HepG2 (cell line): ENCODE data around the gene ZFP36L2. TPM values are rescaled to one million over a fixed set of nuclear protein-coding genes. Genes with fewer than 3 reads are reported as not detected.

Experiments used
- ARID2 ChIP-seq: sonication (generic); formaldehyde crosslinking; IDR thresholded peaks from 2 replicates; pipeline ENCODE4 v1.8.1; 2022; ENCODE audit warnings: mild to moderate bottlenecking, missing genetic modification reagents, borderline replicate concordance
- ATF7 ChIP-seq, 2 experiments: fragments of 450-650 bp in 1 of 2; sonication (generic) in 1 of 2; formaldehyde crosslinking in 1 of 2; IDR thresholded peaks; 2 replicates each; pipeline versions ENCODE4 v1.4.0 to v1.6.1; 2016 to 2020; ENCODE audit warnings: antibody characterized with exemption in 1 of 2, mild to moderate bottlenecking in 1 of 2, missing genetic modification reagents in 1 of 2
- FOXK2 ChIP-seq: fragments of 450-650 bp; IDR thresholded peaks from 2 replicates; pipeline ENCODE4 v1.6.1; 2016
- FOXP1 ChIP-seq, 2 experiments: fragments of 450-650 bp in 1 of 2; IDR thresholded peaks; 2 replicates each; pipeline ENCODE4 v1.6.1; 2017 to 2018; ENCODE audit warnings: antibody characterized with exemption in 1 of 2
- GABPA ChIP-seq, 2 experiments: IDR thresholded peaks; 2 replicates each; pipeline ENCODE4 v1.6.1; 2011 to 2016; ENCODE audit warnings: low read depth in 2 of 2, low read length in 1 of 2, missing biosample characterization in 1 of 2, missing genetic modification characterization in 1 of 2
- GATAD1 ChIP-seq: IDR thresholded peaks from 2 replicates; pipeline ENCODE4 v1.6.1; 2016; ENCODE audit warnings: missing genetic modification reagents, missing compliant biosample characterization
- KDM3A ChIP-seq: IDR thresholded peaks from 2 replicates; pipeline ENCODE4 v1.6.1; 2018; ENCODE audit warnings: low read depth, missing compliant biosample characterization
- KLF9 ChIP-seq: IDR thresholded peaks from 2 replicates; pipeline ENCODE4 v1.6.1; 2016; ENCODE audit warnings: low read depth
- MAFG ChIP-seq: sonication (generic); formaldehyde crosslinking; IDR thresholded peaks from 2 replicates; pipeline ENCODE4 v1.5.1; 2020; ENCODE audit warnings: mild to moderate bottlenecking, missing genetic modification reagents
- MAZ ChIP-seq, 2 experiments: sonication (generic) in 1 of 2; formaldehyde crosslinking in 1 of 2; IDR thresholded peaks; 2 replicates each; pipeline versions ENCODE4 v1.5.0 to v1.6.1; 2012 to 2020; ENCODE audit warnings: low read depth in 2 of 2, mild to moderate bottlenecking in 2 of 2, borderline replicate concordance in 1 of 2, improper control_type of control experiment in 1 of 2, low read length in 1 of 2, missing genetic modification reagents in 1 of 2, moderate library complexity in 1 of 2
- MEIS2 ChIP-seq: sonication (generic); formaldehyde crosslinking; IDR thresholded peaks from 2 replicates; pipeline ENCODE4 v1.9.0; 2021; ENCODE audit warnings: mild to moderate bottlenecking, missing genetic modification reagents
- PAX8 ChIP-seq: sonication (generic); formaldehyde crosslinking; IDR thresholded peaks from 2 replicates; pipeline ENCODE4 v1.8.0; 2022; ENCODE audit warnings: mild to moderate bottlenecking, missing genetic modification reagents, borderline replicate concordance
- PRPF4 ChIP-seq: fragments of 200-400 bp; formaldehyde crosslinking; IDR thresholded peaks from 2 replicates; pipeline ENCODE4 v1.6.1; 2016; ENCODE audit warnings: low read length, low read depth; ENCODE audit not compliant: poor library complexity, severe bottlenecking
- SPEN ChIP-seq: sonication (generic); formaldehyde crosslinking; IDR thresholded peaks from 2 replicates; pipeline ENCODE4 v1.5.1; 2020; ENCODE audit warnings: low read depth, mild to moderate bottlenecking, missing genetic modification reagents
- TBL1XR1 ChIP-seq: fragments of 150-350 bp; IDR thresholded peaks from 2 replicates; pipeline ENCODE4 v1.6.1; 2014; ENCODE audit warnings: borderline replicate concordance, low read length; ENCODE audit not compliant: partially characterized antibody
- ZNF274 ChIP-seq: sonication (generic); formaldehyde crosslinking; IDR thresholded peaks from 2 replicates; pipeline ENCODE4 v1.5.1; 2020; ENCODE audit warnings: mild to moderate bottlenecking, missing genetic modification reagents
- ZNF280B ChIP-seq: sonication (generic); formaldehyde crosslinking; IDR thresholded peaks from 2 replicates; pipeline ENCODE4 v1.5.0; 2020; ENCODE audit warnings: missing genetic modification reagents, mild to moderate bottlenecking, borderline replicate concordance
- polyA plus RNA-seq, 8 experiments: library from polyadenylated mRNA; depleted of rRNA in 3 of 8; stranded (reverse) in 7 of 8; unstranded in 1 of 8; fragments of >200 nt; fragmentation: Illumina TruSeq in 4 of 8; extraction: Trizol in 4 of 8; gene quantifications; 2 replicates each; pipeline versions ENCODE4 v1.2.1 to v1.2.3, GENCODE V29; 2011 to 2016; ENCODE audit warnings: low read depth in 4 of 8, missing spikeins in 1 of 8, mixed read lengths in 1 of 8; ENCODE audit not compliant: insufficient read depth in 1 of 8
- total RNA-seq, 5 experiments: library from RNA; depleted of rRNA; stranded (reverse); fragments of >200 nt; fragmentation: Illumina TruSeq; extraction: Trizol; gene quantifications; 2 replicates each; pipeline ENCODE4 v1.2.3, GENCODE V29; 2016; ENCODE audit warnings: low read depth in 1 of 5
- TF ChIP-seq, protein P1 (sequence below): sonication (generic); formaldehyde crosslinking; IDR thresholded peaks from 2 replicates; pipeline ENCODE4 v1.4.0; 2020; ENCODE audit warnings: mild to moderate bottlenecking, missing genetic modification reagents
- TF ChIP-seq, protein P2 (sequence below): sonication (generic); formaldehyde crosslinking; IDR thresholded peaks from 2 replicates; pipeline ENCODE4 v1.8.1; 2023; ENCODE audit warnings: mild to moderate bottlenecking, missing genetic modification reagents, borderline replicate concordance
- TF ChIP-seq, protein P3 (sequence below): sonication (generic); formaldehyde crosslinking; IDR thresholded peaks from 2 replicates; pipeline ENCODE4 v1.9.0; 2021; ENCODE audit warnings: missing genetic modification reagents, mild to moderate bottlenecking, borderline replicate concordance
- TF ChIP-seq, protein P4 (sequence below): sonication (generic); formaldehyde crosslinking; IDR thresholded peaks from 2 replicates; pipeline ENCODE4 v1.5.0; 2020; ENCODE audit warnings: mild to moderate bottlenecking, missing genetic modification reagents

The ZFP36L2 gene
- total and polyA plus RNA-seq, 2 of the 13 experiments (the other 11 are each of a cell fraction or from before 2014, with no cell fraction given) = 11.2 to 21.8 TPM

GRCh38 chr2:43224131-43224570 is 2.3 kb downstream of the ZFP36L2 start (continued):
- TF ChIP-seq KDM3A (CRISPR knock-in tag) (peak; percentile 92), FOXP1 (IDR thresholded peaks at IDR 0.05) (no peak), FOXP1 (CRISPR knock-in tag; IDR thresholded peaks at IDR 0.05) (no peak), ARID2 (CRISPR knock-in tag) (no peak), PAX8 (peak; percentile 74; the same call in 1 of the 2 replicates), MEIS2 (CRISPR knock-in tag) (peak; percentile 58; the same call in 1 of the 2 replicates), ATF7 (IDR thresholded peaks at IDR 0.05) (no peak), ATF7 (CRISPR knock-in tag; IDR thresholded peaks at IDR 0.05) (no peak), KLF9 (CRISPR knock-in tag) (no peak), MAFG (no peak), MAZ (IDR thresholded peaks at IDR 0.05; ENCODE audit: borderline replicate concordance, low read depth, low read length) (peak; percentile 47; the same call in 1 of the 2 replicates), MAZ (CRISPR knock-in tag; IDR thresholded peaks at IDR 0.05; ENCODE audit: low read depth) (peak; percentile 67; the same call in 1 of the 2 replicates), GABPA (IDR thresholded peaks at IDR 0.05; ENCODE audit: low read depth, low read length) (no peak), GABPA (CRISPR knock-in tag; IDR thresholded peaks at IDR 0.05; ENCODE audit: low read depth) (peak; percentile 45; the same call in 1 of the 2 replicates), GATAD1 (CRISPR knock-in tag) (peak; percentile 61; the same call in 1 of the 2 replicates), PRPF4 (no peak), SPEN (CRISPR knock-in tag) (peak; percentile 41; the same call in 1 of the 2 replicates), TBL1XR1 (no peak), FOXK2 (no peak), ZNF274 (CRISPR knock-in tag) (peak; percentile 80), ZNF280B (no peak)
- TF ChIP-seq, protein P1, sequence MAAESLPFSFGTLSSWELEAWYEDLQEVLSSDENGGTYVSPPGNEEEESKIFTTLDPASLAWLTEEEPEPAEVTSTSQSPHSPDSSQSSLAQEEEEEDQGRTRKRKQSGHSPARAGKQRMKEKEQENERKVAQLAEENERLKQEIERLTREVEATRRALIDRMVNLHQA (CRISPR knock-in tag) = no peak
- TF ChIP-seq, protein P2, sequence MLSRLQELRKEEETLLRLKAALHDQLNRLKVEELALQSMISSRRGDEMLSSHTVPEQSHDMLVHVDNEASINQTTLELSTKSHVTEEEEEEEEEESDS (CRISPR knock-in tag) = no peak
- TF ChIP-seq, protein P3, sequence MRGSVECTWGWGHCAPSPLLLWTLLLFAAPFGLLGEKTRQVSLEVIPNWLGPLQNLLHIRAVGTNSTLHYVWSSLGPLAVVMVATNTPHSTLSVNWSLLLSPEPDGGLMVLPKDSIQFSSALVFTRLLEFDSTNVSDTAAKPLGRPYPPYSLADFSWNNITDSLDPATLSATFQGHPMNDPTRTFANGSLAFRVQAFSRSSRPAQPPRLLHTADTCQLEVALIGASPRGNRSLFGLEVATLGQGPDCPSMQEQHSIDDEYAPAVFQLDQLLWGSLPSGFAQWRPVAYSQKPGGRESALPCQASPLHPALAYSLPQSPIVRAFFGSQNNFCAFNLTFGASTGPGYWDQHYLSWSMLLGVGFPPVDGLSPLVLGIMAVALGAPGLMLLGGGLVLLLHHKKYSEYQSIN (CRISPR knock-in tag) = no peak
- TF ChIP-seq, protein P4, sequence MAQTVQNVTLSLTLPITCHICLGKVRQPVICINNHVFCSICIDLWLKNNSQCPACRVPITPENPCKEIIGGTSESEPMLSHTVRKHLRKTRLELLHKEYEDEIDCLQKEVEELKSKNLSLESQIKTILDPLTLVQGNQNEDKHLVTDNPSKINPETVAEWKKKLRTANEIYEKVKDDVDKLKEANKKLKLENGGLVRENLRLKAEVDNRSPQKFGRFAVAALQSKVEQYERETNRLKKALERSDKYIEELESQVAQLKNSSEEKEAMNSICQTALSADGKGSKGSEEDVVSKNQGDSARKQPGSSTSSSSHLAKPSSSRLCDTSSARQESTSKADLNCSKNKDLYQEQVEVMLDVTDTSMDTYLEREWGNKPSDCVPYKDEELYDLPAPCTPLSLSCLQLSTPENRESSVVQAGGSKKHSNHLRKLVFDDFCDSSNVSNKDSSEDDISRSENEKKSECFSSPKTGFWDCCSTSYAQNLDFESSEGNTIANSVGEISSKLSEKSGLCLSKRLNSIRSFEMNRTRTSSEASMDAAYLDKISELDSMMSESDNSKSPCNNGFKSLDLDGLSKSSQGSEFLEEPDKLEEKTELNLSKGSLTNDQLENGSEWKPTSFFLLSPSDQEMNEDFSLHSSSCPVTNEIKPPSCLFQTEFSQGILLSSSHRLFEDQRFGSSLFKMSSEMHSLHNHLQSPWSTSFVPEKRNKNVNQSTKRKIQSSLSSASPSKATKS (CRISPR knock-in tag) = no peak
